HL-60 (cell line): ENCODE data around the gene ZNF79.

Source experiments
- DNase-seq, 2 experiments: peaks; one replicate each; pipeline ENCODE4 v3.0.0-alpha.2; 2010 to 2020; ENCODE audit warnings: low read depth in 1 of 2, low spot score in 1 of 2
- H3K27ac ChIP-seq: fragments of 250-450 bp; sonication (Bioruptor Pico); replicated peaks from 2 replicates; pipeline ENCODE4 v1.5.1; 2020; ENCODE audit warnings: mild to moderate bottlenecking, moderate library complexity
- H3K27me3 ChIP-seq: fragments of 250-450 bp; sonication (Bioruptor Pico); 2 replicates; pipeline ENCODE4 v1.5.1; 2021; ENCODE audit warnings: mild to moderate bottlenecking, moderate library complexity; ENCODE audit not compliant: insufficient read depth, poor library complexity, severe bottlenecking
- H3K4me3 ChIP-seq: replicated peaks from 2 replicates; pipeline ENCODE4 v1.5.1; 2011; ENCODE audit warnings: mild to moderate bottlenecking, control low read depth, low read length; ENCODE audit not compliant: insufficient read depth
- GABPA ChIP-seq: IDR thresholded peaks from 2 replicates; pipeline ENCODE4 v1.6.1; 2012; ENCODE audit warnings: low read depth
- POLR2AphosphoS5 ChIP-seq: IDR thresholded peaks from 2 replicates; pipeline ENCODE4 v1.6.1; 2012; ENCODE audit warnings: low read depth
- SPI1 ChIP-seq: IDR thresholded peaks from 2 replicates; pipeline ENCODE4 v1.6.1; 2012; ENCODE audit warnings: low read depth, mild to moderate bottlenecking, borderline replicate concordance
- TF ChIP-seq, protein P1 (sequence below): IDR thresholded peaks from one replicate; pipeline ENCODE4 v1.5.1; 2011; ENCODE audit warnings: low read length, control low read depth, inconsistent platforms; ENCODE audit not compliant: insufficient read depth
- TF ChIP-seq, protein P2 (sequence below): IDR thresholded peaks from 2 replicates; pipeline ENCODE4 v1.6.1; 2012; ENCODE audit warnings: low read depth; ENCODE audit not compliant: insufficient replicate concordance

The ZNF79 gene

DNA sequence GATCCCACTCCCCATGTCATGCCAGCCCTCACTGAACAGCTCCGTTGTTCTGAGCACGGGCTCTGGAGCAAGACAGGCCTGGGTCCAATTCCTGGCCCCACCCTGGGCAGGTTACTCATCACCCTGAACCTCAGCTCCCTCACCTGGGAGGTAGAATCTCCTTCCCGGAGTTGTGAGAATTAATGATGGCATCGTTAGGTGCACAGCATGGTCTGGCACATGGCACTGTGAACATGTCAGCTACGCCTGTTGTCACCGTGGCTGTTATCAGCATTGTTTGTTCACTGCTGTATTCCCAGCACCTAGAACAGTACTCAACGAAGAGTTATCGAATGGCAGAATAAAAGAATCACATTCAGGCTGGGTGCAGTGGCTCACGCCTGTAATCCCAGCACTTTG is 70.1 kb downstream of the ZNF79 start:
- no peaks in the 10 kb centered on the region for H3K27me3 ChIP-seq
- no peak overlapping the region for H3K4me3 ChIP-seq
- no peak for DNase-seq
- no peak for TF ChIP-seq POLR2AphosphoS5
- TF ChIP-seq, protein P1, sequence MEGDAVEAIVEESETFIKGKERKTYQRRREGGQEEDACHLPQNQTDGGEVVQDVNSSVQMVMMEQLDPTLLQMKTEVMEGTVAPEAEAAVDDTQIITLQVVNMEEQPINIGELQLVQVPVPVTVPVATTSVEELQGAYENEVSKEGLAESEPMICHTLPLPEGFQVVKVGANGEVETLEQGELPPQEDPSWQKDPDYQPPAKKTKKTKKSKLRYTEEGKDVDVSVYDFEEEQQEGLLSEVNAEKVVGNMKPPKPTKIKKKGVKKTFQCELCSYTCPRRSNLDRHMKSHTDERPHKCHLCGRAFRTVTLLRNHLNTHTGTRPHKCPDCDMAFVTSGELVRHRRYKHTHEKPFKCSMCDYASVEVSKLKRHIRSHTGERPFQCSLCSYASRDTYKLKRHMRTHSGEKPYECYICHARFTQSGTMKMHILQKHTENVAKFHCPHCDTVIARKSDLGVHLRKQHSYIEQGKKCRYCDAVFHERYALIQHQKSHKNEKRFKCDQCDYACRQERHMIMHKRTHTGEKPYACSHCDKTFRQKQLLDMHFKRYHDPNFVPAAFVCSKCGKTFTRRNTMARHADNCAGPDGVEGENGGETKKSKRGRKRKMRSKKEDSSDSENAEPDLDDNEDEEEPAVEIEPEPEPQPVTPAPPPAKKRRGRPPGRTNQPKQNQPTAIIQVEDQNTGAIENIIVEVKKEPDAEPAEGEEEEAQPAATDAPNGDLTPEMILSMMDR = no peak
- TF ChIP-seq, protein P2, sequence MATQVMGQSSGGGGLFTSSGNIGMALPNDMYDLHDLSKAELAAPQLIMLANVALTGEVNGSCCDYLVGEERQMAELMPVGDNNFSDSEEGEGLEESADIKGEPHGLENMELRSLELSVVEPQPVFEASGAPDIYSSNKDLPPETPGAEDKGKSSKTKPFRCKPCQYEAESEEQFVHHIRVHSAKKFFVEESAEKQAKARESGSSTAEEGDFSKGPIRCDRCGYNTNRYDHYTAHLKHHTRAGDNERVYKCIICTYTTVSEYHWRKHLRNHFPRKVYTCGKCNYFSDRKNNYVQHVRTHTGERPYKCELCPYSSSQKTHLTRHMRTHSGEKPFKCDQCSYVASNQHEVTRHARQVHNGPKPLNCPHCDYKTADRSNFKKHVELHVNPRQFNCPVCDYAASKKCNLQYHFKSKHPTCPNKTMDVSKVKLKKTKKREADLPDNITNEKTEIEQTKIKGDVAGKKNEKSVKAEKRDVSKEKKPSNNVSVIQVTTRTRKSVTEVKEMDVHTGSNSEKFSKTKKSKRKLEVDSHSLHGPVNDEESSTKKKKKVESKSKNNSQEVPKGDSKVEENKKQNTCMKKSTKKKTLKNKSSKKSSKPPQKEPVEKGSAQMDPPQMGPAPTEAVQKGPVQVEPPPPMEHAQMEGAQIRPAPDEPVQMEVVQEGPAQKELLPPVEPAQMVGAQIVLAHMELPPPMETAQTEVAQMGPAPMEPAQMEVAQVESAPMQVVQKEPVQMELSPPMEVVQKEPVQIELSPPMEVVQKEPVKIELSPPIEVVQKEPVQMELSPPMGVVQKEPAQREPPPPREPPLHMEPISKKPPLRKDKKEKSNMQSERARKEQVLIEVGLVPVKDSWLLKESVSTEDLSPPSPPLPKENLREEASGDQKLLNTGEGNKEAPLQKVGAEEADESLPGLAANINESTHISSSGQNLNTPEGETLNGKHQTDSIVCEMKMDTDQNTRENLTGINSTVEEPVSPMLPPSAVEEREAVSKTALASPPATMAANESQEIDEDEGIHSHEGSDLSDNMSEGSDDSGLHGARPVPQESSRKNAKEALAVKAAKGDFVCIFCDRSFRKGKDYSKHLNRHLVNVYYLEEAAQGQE = no peak
- no peak for TF ChIP-seq GABPA
- TF ChIP-seq SPI1 = no peak
- H3K27ac ChIP-seq = no peak overlapping the region
